ENCODE data around the gene GABBR2.

DNA sequence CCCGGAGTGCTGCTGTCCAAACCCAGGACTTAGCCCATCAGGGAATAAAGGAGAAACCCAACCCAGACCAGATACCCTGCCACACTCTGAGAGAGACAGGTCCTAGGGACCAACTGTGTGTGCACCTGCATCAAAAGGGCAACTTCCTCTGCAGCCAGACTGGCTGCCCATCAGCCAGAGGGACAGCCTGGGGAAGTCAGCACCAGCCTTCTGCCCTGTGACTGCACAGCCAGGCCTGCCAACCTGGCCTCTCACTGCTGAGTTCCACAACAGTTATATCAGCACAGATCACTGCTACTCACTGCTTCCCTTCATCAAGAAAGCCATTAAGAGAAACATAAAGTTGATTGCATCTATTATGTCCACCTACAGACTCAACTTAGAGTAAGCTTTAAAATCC is 18.0 kb downstream of the GABBR2 start:
- TF ChIP-seq, protein P1, sequence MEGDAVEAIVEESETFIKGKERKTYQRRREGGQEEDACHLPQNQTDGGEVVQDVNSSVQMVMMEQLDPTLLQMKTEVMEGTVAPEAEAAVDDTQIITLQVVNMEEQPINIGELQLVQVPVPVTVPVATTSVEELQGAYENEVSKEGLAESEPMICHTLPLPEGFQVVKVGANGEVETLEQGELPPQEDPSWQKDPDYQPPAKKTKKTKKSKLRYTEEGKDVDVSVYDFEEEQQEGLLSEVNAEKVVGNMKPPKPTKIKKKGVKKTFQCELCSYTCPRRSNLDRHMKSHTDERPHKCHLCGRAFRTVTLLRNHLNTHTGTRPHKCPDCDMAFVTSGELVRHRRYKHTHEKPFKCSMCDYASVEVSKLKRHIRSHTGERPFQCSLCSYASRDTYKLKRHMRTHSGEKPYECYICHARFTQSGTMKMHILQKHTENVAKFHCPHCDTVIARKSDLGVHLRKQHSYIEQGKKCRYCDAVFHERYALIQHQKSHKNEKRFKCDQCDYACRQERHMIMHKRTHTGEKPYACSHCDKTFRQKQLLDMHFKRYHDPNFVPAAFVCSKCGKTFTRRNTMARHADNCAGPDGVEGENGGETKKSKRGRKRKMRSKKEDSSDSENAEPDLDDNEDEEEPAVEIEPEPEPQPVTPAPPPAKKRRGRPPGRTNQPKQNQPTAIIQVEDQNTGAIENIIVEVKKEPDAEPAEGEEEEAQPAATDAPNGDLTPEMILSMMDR (IDR thresholded peaks at IDR 0.05) = no peak
- no peak for TF ChIP-seq POLR2A (IDR thresholded peaks at IDR 0.05)

All from uterus (tissue), 2 donors.